H1 (cell line): ENCODE measurements around the gene HIPK2. TPM values are rescaled to one million over a fixed set of nuclear protein-coding genes. Genes with fewer than 3 reads are reported as not detected.

ENCODE experiments used
- KDM1A ChIP-seq: fragments of 200-600, 300-600 bp; sonication (generic); IDR thresholded peaks from 2 replicates; pipeline ENCODE4 v1.7.1; 2016; ENCODE audit warnings: mild to moderate bottlenecking, low read length, borderline replicate concordance
- NANOG ChIP-seq: IDR thresholded peaks from 2 replicates; pipeline ENCODE4 v1.6.1; 2011; ENCODE audit warnings: low read length, low read depth, mild to moderate bottlenecking, inconsistent platforms; ENCODE audit not compliant: insufficient read depth, poor library complexity, severe bottlenecking
- RNF2 ChIP-seq: fragments of 200-900, 300-1000 bp; sonication (generic); IDR thresholded peaks from 2 replicates; pipeline ENCODE4 v1.7.1; 2016; ENCODE audit warnings: borderline replicate concordance, low read depth, mild to moderate bottlenecking, antibody characterized with exemption, low read length; ENCODE audit not compliant: poor library complexity, severe bottlenecking; ENCODE audit errors: missing control alignments
- RXRA ChIP-seq: IDR thresholded peaks from 2 replicates; pipeline ENCODE4 v1.6.1; 2011; ENCODE audit warnings: low read depth, mild to moderate bottlenecking, low read length, moderate library complexity; ENCODE audit not compliant: insufficient read depth
- TAF1 ChIP-seq: IDR thresholded peaks from 2 replicates; pipeline ENCODE4 v1.6.1; 2011; ENCODE audit warnings: mild to moderate bottlenecking, low read depth, low read length
- polyA plus RNA-seq, 7 experiments: library from polyadenylated mRNA; depleted of rRNA in 3 of 7; stranded (reverse) in 5 of 7; unstranded in 2 of 7; fragments of >200 nt in 5 of 7; fragments of 200-250 nt in 2 of 7; gene quantifications; 1 replicate in 5 of 7; 2 replicates in 1 of 7; 4 replicates in 1 of 7; pipeline versions ENCODE4 v1.2.1 to v1.2.3, GENCODE V29; 2011 to 2013; ENCODE audit warnings: missing spikeins in 2 of 7, mixed read lengths in 2 of 7
- total RNA-seq: library from RNA; stranded (reverse); fragmentation: NEBNext Ultra II Directional; extraction: Animal tissue kit (Norgen Biotek cat#: 25700); gene quantifications from 2 replicates; pipeline ENCODE4 v1.2.1, GENCODE V29; 2021

Gene HIPK2
- total and polyA plus RNA-seq, 2 of the 8 experiments (the other 6 are each of a cell fraction or from before 2014, with no cell fraction given): 8.3 to 24.3 TPM

GRCh38 chr7:139667377-139667776 is 110.4 kb downstream of the HIPK2 start (continued):
- TF ChIP-seq NANOG (no peak), TAF1 (no peak), KDM1A (no peak), RNF2 (no peak), RXRA (no peak)
